Activated CD4-positive, alpha-beta T cell treated with anti-CD3 and anti-CD28 coated beads, Interleukin-10, Interleukin-2, amounts not matched to agents 100 ng/mL and 50 ng/mL, durations not matched to agents 16 hours and 8 hours (primary cell): Measurements from ENCODE around the gene MYH6.
"Not testable (repeated sequence)": the region's sequence is repeated elsewhere in the genome, so short reads cannot be mapped to it uniquely, and the experiment has no call there.

ENCODE experiments used
- DNase-seq: peaks from one replicate; pipeline ENCODE4 v3.0.0-alpha.2; 2020

Gene MYH6

GRCh38 chr14:23407516-23408306 is at the start of gene MYH6:
TSS of gene MYH6 (minus strand) at chr14:23408273. CDS start at chr14:23407223, 1,050 bp downstream.
- no peak for DNase-seq

GRCh38 chr14:23456883-23457586 is 49.0 kb upstream of the MYH6 start:
- DNase-seq = not testable (repeated sequence)

- DNase-seq = no peak
These were observed 46.4 kb upstream of the MYH6 start for GRCh38 chr14:23454445-23454856.

- no peak for DNase-seq
These were observed 44.2 kb upstream of the MYH6 start for GRCh38 chr14:23452237-23452636.

- DNase-seq = no peak
These were observed 42.3 kb upstream of the MYH6 start for GRCh38 chr14:23450379-23450778.

- no peak for DNase-seq
These were observed 41.2 kb upstream of the MYH6 start for GRCh38 chr14:23449314-23449713.

- DNase-seq = no peak
These were observed 39.6 kb upstream of the MYH6 start for GRCh38 chr14:23447361-23448350.

GRCh38 chr14:23446291-23446851 is 38.3 kb upstream of the MYH6 start:
- no peak for DNase-seq

- no peak for DNase-seq
These were observed 37.7 kb upstream of the MYH6 start for GRCh38 chr14:23445773-23446172.

GRCh38 chr14:23444314-23444713 is 36.2 kb upstream of the MYH6 start:
- DNase-seq = no peak

- no peak for DNase-seq
These were observed 35.8 kb upstream of the MYH6 start for GRCh38 chr14:23443881-23444280.

GRCh38 chr14:23443411-23443812 is 35.3 kb upstream of the MYH6 start:
- no peak for DNase-seq

- no peak for DNase-seq
These were observed 34.8 kb upstream of the MYH6 start for GRCh38 chr14:23442721-23443356.

- no peak for DNase-seq
These were observed 33.0 kb upstream of the MYH6 start for GRCh38 chr14:23441076-23441475.

- no peak for DNase-seq
These were observed 31.2 kb upstream of the MYH6 start for GRCh38 chr14:23439107-23439835.

GRCh38 chr14:23438101-23438971 is 30.3 kb upstream of the MYH6 start:
- DNase-seq = no peak

GRCh38 chr14:23437133-23438100 is 29.3 kb upstream of the MYH6 start:
- no peak for DNase-seq

- no peak for DNase-seq
These were observed 28.5 kb upstream of the MYH6 start for GRCh38 chr14:23436327-23437132.
